Esophagus squamous epithelium (tissue), 5 donors: ENCODE data around the gene TMEM186. TPM values are rescaled to one million over a fixed set of nuclear protein-coding genes. Genes with fewer than 3 reads are reported as not detected.
"Not testable (repeated sequence)": the region's sequence is repeated elsewhere in the genome, so short reads cannot be mapped to it uniquely, and the experiment has no call there.

Source experiments
- DNase-seq: peaks from one replicate; lab custom pipeline; 2025; lab: John Stamatoyannopoulos, UW
- H3K27ac ChIP-seq, 4 donors: fragments of 200-600 bp; sonication (generic); one replicate each; pipeline ENCODE4 v1.5.1; 2016 to 2019; ENCODE audit warnings: mild to moderate bottlenecking in 1 of 4
- H3K27me3 ChIP-seq, 4 donors: fragments of 200-600 bp; sonication (generic); 1 replicate in 3 of 4; 2 replicates in 1 of 4; pipeline versions ENCODE4 v1.5.1 to v1.6.0; 2017 to 2021; ENCODE audit warnings: antibody characterized with exemption in 1 of 4
- H3K36me3 ChIP-seq, 3 donors: fragments of 200-600 bp; sonication (generic); one replicate each; pipeline ENCODE4 v1.5.1; 2016 to 2019
- H3K4me1 ChIP-seq, 3 donors: fragments of 200-600 bp; sonication (generic); one replicate each; pipeline ENCODE4 v1.5.1; 2017 to 2019
- H3K4me3 ChIP-seq, 4 donors: fragments of 200-600 bp; sonication (generic); 1 replicate in 3 of 4; 2 replicates in 1 of 4; pipeline ENCODE4 v1.5.1; 2016 to 2019; ENCODE audit warnings: mild to moderate bottlenecking in 2 of 4, moderate library complexity in 1 of 4
- H3K9me3 ChIP-seq, 3 donors: fragments of 200-600 bp; sonication (generic); one replicate each; pipeline ENCODE4 v1.5.1; 2016 to 2019
- CTCF ChIP-seq, 6 experiments: fragments of 450-650 bp in 4 of 6; fragments of 200-600 bp in 2 of 6; sonication (generic) in 2 of 6; IDR thresholded peaks; one replicate each; pipeline ENCODE4 v1.5.1; 2016 to 2019; ENCODE audit warnings: antibody characterized with exemption in 6 of 6, mild to moderate bottlenecking in 4 of 6, moderate library complexity in 4 of 6
- POLR2A ChIP-seq, 4 donors: fragments of 450-650 bp; IDR thresholded peaks; one replicate each; pipeline ENCODE4 v1.6.1; 2017; ENCODE audit warnings: antibody characterized with exemption in 4 of 4, mild to moderate bottlenecking in 4 of 4, moderate library complexity in 3 of 4
- WGBS, 2 donors: methylation state at CpG; one replicate each; pipeline ENCODE4 v1.1.5; 2018; 5-methylcytosine and 5-hydroxymethylcytosine counted together
- intact Hi-C: fragments of 100-400 bp; cut with DNase I; formaldehyde crosslinking; loops from one replicate; pipeline ENCODE4 v1.15.0; 2022
- total RNA-seq, 4 donors: library from RNA; depleted of rRNA; stranded (reverse); fragments of >200 nt; gene quantifications; one replicate each; pipeline ENCODE4 v1.1.0, GENCODE V29; 2016
- donor health status: DM: yes; HTN: yes; CAD: no.

TMEM186 gene
- total RNA-seq, 4 donors from 2014 or later = 3.6 to 9.7 (median 8.6) TPM

DNA sequence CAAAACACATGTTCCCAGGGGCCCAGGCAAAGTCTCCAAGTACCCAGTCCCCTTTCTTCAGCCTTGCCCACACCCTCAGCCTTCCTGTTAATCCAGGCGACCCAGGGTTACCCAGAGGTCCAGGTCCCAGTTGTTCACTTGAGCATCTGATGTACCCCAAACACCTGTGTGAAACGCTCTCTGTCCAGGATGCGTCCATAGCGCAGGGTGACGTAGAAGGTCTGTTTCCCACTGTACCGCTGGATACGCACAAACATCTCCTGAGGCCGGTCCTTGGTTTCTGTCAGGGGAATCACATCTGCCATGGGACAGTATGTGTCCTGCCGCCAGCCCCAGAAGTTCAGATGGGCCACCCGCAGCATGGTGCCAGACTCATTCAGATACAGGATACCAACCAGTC, 1.6 kb downstream of the TMEM186 start:
- no peaks in the 10 kb centered on the region for H3K27me3 ChIP-seq
- no peak for TF ChIP-seq CTCF (IDR thresholded peaks at IDR 0.05)
- no peak for TF ChIP-seq POLR2A (IDR thresholded peaks at IDR 0.05)
- intact Hi-C loops = loop anchor here (5.0 to 10.0 kb wide), 2 partner anchors 79 to 124 kb away; partner anchors contain the start of gene ABAT

DNA sequence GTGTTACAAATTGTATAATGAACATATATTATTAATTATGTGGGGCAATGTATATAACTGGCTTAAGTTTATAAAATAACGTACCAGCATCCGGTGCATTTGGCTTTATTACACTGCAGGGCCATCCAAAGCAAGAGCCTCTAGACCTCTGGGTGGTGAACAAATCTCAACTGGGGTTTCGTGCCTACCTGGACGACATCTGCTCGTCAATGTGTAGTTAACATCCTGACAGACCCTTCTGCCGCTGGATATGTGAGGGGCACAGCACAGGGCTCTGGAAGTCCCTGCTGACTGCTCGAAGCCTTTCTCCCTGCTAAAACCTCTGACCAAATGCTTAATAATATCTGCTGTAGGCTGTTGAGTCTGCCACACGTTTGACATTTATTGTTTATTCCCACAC, 2.3 kb downstream of the TMEM186 start:
- H3K36me3 ChIP-seq = peaks cover 0 to 6% (median 0%) of the 10 kb centered on the region in 3 donors
- no peak for DNase-seq
- no peaks in the 10 kb centered on the region for H3K9me3 ChIP-seq
- H3K4me3 ChIP-seq = no peak overlapping the region
- TF ChIP-seq POLR2A (IDR thresholded peaks at IDR 0.05) = no peak
- no peak for TF ChIP-seq CTCF (IDR thresholded peaks at IDR 0.05)
- no peaks in the 10 kb centered on the region for H3K27me3 ChIP-seq
- peaks cover 19 to 36% (median 24%) of the 10 kb centered on the region in 3 donors for H3K4me1 ChIP-seq
- 87 to 92% methylated on average over 8 of the region's 8 CpGs for WGBS, 2 donors
- intact Hi-C loops = loop anchor here (5.0 to 10.0 kb wide), 2 partner anchors 80 to 123 kb away; partner anchors contain the start of gene ABAT
- no peak overlapping the region for H3K27ac ChIP-seq

More for the DNA sequence above, 1.6 kb downstream of the TMEM186 start:
- no peak overlapping the region for H3K27ac ChIP-seq
- no peak overlapping the region for H3K4me3 ChIP-seq
- DNase-seq = no peak
- no peaks in the 10 kb centered on the region for H3K9me3 ChIP-seq
- peaks cover 0 to 10% (median 0%) of the 10 kb centered on the region in 3 donors for H3K36me3 ChIP-seq
- peaks cover 19 to 44% (median 24%) of the 10 kb centered on the region in 3 donors for H3K4me1 ChIP-seq
- 85 to 94% methylated on average over 5 to 6 of the region's 10 CpGs for WGBS, 2 donors

- H3K27ac ChIP-seq = no peak overlapping the region
- no peaks in the 10 kb centered on the region for H3K4me1 ChIP-seq
- 85 to 88% methylated on average over 6 to 8 of the region's 8 CpGs for WGBS, 2 donors
- H3K9me3 ChIP-seq = no peaks in the 10 kb centered on the region
- H3K4me3 ChIP-seq = no peak overlapping the region
- TF ChIP-seq CTCF (IDR thresholded peaks at IDR 0.05) (no peak), POLR2A (IDR thresholded peaks at IDR 0.05) (no peak)
- intact Hi-C loops = no loop called here
- no peaks in the 10 kb centered on the region for H3K27me3 ChIP-seq
- no peaks in the 10 kb centered on the region for H3K36me3 ChIP-seq
- no peak for DNase-seq
Observed at GRCh38 chr16:8788578-8789172, 8.8 kb downstream of the TMEM186 start.

DNA sequence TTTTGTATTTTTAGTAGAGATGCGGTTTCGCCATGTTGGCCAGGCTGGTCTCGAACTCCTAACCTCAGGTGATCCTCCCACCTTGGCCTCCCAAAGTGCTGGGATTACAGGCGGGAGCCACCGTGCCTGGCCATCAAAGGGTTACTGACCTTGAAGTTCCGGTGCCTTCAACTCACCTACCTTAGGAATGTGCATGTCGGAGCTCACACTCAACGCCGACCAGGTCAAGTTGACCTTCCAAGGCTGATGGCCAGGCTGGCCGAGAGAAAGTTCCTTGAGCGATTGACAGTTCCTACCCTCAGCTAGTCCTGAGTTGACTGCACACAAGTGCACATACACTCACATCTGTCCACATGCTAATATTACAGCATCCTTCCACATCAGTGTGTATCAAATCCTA, 11.1 kb downstream of the TMEM186 start:
- H3K9me3 ChIP-seq, H3K27ac ChIP-seq, H3K27me3 ChIP-seq, intact Hi-C loops, DNase-seq, H3K4me3 ChIP-seq, H3K4me1 ChIP-seq: not testable (repeated sequence)
- WGBS, 2 donors = 69 to 85% methylated on average over 6 to 11 of the region's 11 CpGs
- peaks cover 0 to 11% (median 0%) of the 10 kb centered on the region in 3 donors for H3K36me3 ChIP-seq

GRCh38 chr16:8785408-8785807, 12.0 kb downstream of the TMEM186 start:
- intact Hi-C loops = no loop called here

More at GRCh38 chr16:8785408-8785807, 12.0 kb downstream of the TMEM186 start:
- WGBS, 2 donors = 73 to 81% methylated on average over 6 of the region's 6 CpGs
- H3K27me3 ChIP-seq = no peaks in the 10 kb centered on the region
- H3K9me3 ChIP-seq = no peaks in the 10 kb centered on the region
- H3K4me3 ChIP-seq = no peak overlapping the region
- H3K4me1 ChIP-seq = no peaks in the 10 kb centered on the region
- H3K36me3 ChIP-seq = peaks cover 0 to 14% (median 0%) of the 10 kb centered on the region in 3 donors
- TF ChIP-seq POLR2A (IDR thresholded peaks at IDR 0.05) (no peak), CTCF (IDR thresholded peaks at IDR 0.05) (no peak)
- DNase-seq = no peak
- no peak overlapping the region for H3K27ac ChIP-seq
